Measurements from ENCODE around the gene CRHR1. TPM values are rescaled to one million over a fixed set of nuclear protein-coding genes. Genes with fewer than 3 reads are reported as not detected.

Gene CRHR1
- total and polyA plus RNA-seq, 2 of the 4 experiments (the other 2 are of a cell fraction), result not detected

- H3K14ac ChIP-seq (replicated peaks; ENCODE audit: low read depth, low read length), result no peak overlapping the region
- no peak overlapping the region for H2BK15ac ChIP-seq (ENCODE audit: low read depth, low read length)
- no peak overlapping the region for H3K56ac ChIP-seq (ENCODE audit: extremely low read depth, insufficient read depth, low read length)
- H3K4me1 ChIP-seq (ENCODE audit: control insufficient read depth, insufficient read depth, low read length), result no peaks in the 10 kb centered on the region
- BruUV-seq (replicated peaks), result no TSS peak
- no peaks in the 10 kb centered on the region; the same call in 1 of the 2 replicates for H3K9me1 ChIP-seq (ENCODE audit: insufficient read depth, low read length)
- no peak for ATAC-seq (ENCODE audit: low read depth)
- in situ Hi-C loops (cut with MboI; ENCODE audit: low sequenced_read_pairs) (no loop called here), intact Hi-C loops (cut with micrococcal nuclease) (no loop called here), dilution Hi-C loops (cut with HindIII; ENCODE audit: low sequenced_read_pairs, unreplicated experiment) (no loop called here)
- peaks cover 15% of the 10 kb centered on the region for H3K27me3 ChIP-seq (ENCODE audit: control insufficient read depth, insufficient read depth, low read length)
- no peaks in the 10 kb centered on the region for H3K9me3 ChIP-seq (ENCODE audit: control insufficient read depth, insufficient read depth, low read length)
- H3K27ac ChIP-seq (ENCODE audit: insufficient read depth, low read length), result no peak overlapping the region
- H2BK120ac ChIP-seq (ENCODE audit: low read depth, low read length), result no peak overlapping the region
- H4K20me1 ChIP-seq (ENCODE audit: insufficient read depth, low read length), result no peaks in the 10 kb centered on the region
- no peak overlapping the region for H4K8ac ChIP-seq (ENCODE audit: low read depth in 2 of 2, low read length in 2 of 2)
- no peaks in the 10 kb centered on the region for H3K36me3 ChIP-seq (ENCODE audit: control insufficient read depth, insufficient read depth, low read length)
- H2AK5ac ChIP-seq (ENCODE audit: low read depth, low read length), result no peak overlapping the region
- DNase-seq, result no peak
- no peak overlapping the region for H3K23ac ChIP-seq (ENCODE audit: low read depth, low read length)
- no peak overlapping the region for H2BK20ac ChIP-seq (ENCODE audit: low read depth, low read length)
- POLR2A ChIA-PET (ENCODE audit: unreplicated experiment), result no interaction called here
- H3K79me1 ChIP-seq (ENCODE audit: low read depth in 1 of 2, low read length in 2 of 2), result no peaks in the 10 kb centered on the region
- no peak overlapping the region for H4K5ac ChIP-seq (ENCODE audit: low read depth, low read length)
- no peak overlapping the region for H4K91ac ChIP-seq (ENCODE audit: insufficient read depth, low read depth, low read length)
- no peak overlapping the region for H3K4ac ChIP-seq (ENCODE audit: low read depth, low read length)
- TF ChIP-seq RCOR1 (IDR thresholded peaks at IDR 0.05; ENCODE audit: insufficient replicate concordance, low read length) (no peak), FOS (IDR thresholded peaks at IDR 0.05; ENCODE audit: low read depth, low read length) (no peak), CTCF (conservative IDR thresholded peaks at IDR 0.05; ENCODE audit: low read depth, low read length) (no peak), NFE2L2 (IDR thresholded peaks at IDR 0.05; ENCODE audit: low read depth, low read length) (no peak)
- H2AK9ac ChIP-seq (replicated peaks; ENCODE audit: low read depth, low read length, poor library complexity), result no peak overlapping the region
- no peak overlapping the region for H3K4me3 ChIP-seq (ENCODE audit: insufficient read depth, low read depth, low read length)
- H3K18ac ChIP-seq (ENCODE audit: low read depth, low read length), result no peak overlapping the region
- 29% methylated on average over 3 of the region's 5 CpGs; no CpG with 5 or more reads in 1 of the 2 experiments for WGBS, 2 experiments (ENCODE audit: extremely low coverage in 2 of 2, insufficient read length in 1 of 2)
- no peak overlapping the region for H2AFZ ChIP-seq (replicated peaks; ENCODE audit: low read length, poor library complexity)
- no peak overlapping the region for H2BK5ac ChIP-seq (ENCODE audit: low read depth, low read length, poor library complexity, severe bottlenecking)
- H3K4me2 ChIP-seq (ENCODE audit: low read depth, low read length), result no peak overlapping the region
- no peak overlapping the region for H3K9ac ChIP-seq (ENCODE audit: low read depth, low read length)
- CTCF ChIA-PET, result no interaction called here
Observed at GRCh38 chr17:45775148-45775547, 9.0 kb upstream of the CRHR1 start.
